NCI-H2196 treated with DMSO at 0.1 percent for 48 hours (cell line): ENCODE results near the gene CFAP74.

Experiments used
- DNase-seq: peaks from one replicate; lab custom pipeline; 2025; ENCODE audit not compliant: unreplicated experiment; lab: John Stamatoyannopoulos, UW

CFAP74 gene

DNA sequence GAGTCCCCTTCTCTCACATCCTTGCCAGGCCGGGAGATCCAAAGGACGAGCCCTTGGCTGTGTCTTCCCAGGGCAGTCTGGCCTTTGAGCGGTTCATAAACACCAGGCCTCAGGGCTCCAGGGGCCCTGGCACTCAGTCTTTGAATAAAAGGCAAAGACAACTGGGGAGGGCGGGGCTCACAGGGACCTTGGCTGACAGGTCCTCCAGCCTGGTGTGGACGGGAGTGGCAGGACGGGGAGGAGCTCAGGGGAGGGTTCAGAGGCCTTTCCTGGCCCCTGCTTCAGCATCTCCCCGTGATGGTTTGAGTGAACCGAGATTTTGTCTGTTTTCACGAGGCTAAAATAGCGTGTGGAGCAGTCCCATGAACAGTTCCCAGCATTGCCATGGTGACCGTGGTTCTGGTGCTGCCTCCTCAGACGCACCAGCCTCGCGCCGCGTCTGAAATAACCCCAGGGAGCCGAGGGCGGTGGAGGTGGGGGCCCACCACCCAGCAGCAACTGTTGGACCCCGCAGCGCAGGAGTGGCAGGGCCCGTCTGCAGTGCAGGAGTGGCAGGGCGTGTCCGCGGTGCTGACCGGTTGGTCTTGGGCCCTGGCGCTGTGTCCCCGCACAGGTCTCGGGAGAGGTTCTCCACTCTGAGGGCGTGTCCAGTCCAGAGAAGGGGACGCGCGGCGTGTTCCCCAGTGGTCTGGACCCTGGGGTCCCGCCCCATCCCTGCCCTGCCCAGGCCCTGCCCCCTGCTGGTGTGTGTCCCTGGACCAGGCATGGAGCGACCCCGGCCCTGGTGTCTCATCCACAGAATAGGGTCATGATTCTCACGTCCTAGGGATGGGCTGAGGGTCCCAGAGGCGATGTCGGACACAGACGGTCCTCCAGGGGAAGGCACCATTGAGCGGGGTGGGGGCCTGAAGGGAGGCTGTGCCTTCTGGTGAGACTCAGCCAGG is 39.5 kb upstream of the CFAP74 start:
- DNase-seq = no peak

DNA sequence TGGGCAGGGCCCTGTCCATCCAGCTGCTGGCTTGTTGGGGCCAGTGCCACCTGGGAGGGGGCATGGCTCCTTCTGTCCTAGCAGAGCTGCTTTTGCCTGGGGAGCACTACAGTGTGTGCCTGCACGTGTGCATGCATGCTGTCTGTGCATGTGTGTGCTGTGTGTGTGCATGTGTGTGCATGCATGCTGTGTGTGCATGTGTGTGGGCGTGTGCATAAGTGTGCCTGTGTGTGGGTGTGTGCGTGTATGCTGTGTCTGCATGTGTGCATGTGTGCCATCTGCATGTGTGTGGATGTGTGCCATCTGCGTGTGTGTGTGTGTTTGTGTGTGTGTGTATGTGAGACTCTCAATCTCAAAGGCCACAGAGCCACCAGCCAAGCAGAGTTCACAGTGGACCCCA is 38.3 kb upstream of the CFAP74 start:
- no peak for DNase-seq

DNA sequence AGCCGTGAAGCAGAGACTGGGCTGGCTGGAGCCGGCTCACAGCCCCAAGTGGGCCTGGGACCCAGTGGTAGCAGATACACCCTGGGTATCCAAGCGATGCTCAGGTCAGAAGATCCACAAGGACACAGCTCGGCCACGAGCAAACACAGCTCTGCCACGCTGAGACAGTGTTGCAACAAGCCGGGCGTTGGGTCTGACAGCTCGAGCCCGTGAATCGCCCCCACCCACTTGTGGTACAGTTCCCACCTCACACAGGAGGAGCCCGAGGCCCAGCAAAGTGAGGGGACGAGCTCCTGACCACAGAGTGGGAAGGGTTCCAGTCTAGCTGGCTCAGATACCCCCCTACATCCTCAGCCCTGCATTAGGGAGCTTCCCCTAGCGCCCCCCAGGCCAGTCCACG is 37.7 kb upstream of the CFAP74 start:
- no peak for DNase-seq

DNA sequence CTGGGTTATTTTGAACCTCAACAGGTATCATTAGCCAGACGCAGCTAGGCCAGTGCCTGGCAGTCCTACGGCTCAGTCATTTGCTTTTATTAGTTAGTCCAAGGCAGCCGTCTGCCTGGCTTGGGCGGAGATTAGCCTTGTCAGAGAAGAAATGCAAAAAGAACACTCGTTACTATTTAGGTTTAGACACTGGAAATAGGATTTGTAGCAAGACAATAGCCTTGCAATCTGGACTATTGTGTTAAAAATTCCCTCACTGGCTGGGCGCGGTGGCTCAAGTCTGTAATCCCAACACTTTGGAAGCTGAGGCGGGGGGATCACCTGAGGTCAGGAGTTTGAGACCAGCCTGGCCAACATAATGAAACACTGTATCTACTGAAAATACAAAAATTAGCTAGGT is 35.7 kb upstream of the CFAP74 start:
- no peak for DNase-seq

DNA sequence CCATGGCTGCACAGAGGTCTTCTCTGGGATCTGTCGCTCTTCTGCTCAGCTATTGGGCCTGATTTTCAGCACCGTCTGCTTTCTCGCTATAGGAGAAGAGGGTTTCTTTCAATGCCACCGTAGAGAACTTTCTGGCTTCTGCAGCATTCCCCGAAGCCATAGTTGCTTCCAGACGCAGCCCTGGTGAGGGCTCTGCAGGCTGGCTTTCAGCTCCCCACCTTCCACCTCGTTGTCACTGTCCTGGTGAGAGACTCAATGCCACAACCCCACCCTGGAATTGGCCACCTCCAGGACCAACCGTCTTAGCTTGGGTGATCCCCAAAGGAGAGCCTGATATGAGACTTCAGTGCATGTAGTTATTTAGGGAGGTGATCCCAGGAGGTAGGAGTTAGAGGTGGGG is 34.6 kb upstream of the CFAP74 start:
- DNase-seq = no peak

DNA sequence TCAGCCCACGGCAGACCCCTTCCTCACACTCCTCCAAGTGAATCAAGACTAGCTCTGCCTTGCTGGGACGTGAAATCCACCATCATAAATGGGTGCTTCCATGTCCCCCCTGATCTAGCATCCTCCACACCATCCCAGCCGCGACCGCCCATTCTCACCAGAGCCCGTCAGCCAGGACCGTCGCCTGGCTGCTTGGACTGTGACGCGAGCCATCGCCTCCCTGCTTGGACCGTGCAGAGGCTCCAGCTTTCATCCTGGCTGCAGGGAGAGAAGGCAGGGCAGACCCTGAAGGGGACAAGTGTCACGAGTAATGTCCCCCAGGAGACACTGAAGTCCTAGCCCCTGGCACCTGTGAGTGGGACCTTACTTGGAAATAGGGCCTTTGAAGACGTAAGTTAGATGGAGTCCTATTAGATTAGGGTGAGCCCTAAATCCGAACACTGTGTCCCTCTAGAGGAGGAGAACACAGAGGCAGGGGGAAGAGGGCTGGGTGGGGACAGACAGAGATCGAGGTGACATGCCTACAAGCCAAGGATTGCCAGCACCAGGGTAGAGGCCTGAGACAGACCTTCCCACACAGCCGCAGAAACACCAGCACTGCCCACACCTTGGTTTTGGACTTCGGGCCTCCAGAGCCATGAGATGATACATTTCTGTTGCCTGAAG is 33.9 kb upstream of the CFAP74 start:
- no peak for DNase-seq

DNA sequence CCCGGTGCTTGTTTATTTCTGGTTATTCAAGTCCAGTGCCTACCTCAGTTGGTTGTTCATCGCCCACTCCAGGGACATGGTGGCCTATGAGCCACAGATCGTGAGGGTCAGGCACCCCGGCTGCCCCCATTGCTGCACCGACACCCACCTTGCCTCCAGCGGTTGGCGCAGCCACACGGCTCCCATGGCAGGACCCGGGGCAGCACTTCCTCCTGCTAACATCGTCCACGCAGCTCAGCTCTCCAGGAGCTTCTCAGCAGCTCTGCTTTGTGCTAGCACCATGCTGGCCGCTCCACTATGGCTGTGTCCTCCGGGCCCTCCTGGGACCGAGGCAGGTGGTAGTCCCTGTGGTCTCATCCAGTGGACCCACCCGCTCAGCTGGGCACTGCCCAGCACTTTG is 32.7 kb upstream of the CFAP74 start:
- no peak for DNase-seq

DNA sequence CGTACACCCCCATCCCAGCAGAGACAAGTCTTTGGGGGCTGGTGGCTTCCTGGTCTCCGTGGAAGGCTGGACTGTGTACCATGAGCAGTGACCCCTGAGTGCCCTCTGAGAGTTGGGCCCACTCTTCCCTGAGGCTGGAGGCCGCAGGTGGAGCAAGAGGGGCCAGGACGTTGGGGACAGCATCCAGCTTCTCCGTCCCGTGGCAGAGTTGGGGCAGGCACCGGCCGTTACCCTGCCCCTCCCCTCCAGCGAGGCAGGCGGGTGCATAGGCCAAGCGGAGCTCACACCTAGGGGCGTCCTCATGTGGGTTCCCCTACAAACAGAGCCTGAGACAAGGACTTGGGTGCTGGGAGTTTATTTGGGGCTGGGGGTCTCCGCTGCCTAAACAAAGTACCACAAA is 29.6 kb upstream of the CFAP74 start:
- no peak for DNase-seq

DNA sequence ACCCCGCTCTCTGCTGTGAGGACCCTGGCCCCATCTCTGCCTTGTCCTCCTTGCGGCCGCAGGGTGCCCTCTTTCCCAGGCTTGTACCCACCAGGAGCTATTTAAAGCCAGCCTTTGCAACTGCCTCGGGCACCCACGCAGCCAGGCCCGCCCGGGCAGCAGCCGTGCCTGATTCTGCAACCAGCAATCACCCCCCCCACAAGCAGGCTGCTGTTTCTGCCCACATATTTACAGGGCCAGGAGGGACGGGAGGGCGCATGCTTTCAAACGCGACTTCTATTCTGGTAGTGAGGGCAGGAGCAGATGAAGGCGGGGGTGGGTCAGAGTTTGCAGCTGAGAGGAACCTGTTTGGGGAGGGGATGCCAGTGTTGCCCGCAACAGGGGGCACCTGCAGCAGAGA is 29.2 kb upstream of the CFAP74 start:
- no peak for DNase-seq

DNA sequence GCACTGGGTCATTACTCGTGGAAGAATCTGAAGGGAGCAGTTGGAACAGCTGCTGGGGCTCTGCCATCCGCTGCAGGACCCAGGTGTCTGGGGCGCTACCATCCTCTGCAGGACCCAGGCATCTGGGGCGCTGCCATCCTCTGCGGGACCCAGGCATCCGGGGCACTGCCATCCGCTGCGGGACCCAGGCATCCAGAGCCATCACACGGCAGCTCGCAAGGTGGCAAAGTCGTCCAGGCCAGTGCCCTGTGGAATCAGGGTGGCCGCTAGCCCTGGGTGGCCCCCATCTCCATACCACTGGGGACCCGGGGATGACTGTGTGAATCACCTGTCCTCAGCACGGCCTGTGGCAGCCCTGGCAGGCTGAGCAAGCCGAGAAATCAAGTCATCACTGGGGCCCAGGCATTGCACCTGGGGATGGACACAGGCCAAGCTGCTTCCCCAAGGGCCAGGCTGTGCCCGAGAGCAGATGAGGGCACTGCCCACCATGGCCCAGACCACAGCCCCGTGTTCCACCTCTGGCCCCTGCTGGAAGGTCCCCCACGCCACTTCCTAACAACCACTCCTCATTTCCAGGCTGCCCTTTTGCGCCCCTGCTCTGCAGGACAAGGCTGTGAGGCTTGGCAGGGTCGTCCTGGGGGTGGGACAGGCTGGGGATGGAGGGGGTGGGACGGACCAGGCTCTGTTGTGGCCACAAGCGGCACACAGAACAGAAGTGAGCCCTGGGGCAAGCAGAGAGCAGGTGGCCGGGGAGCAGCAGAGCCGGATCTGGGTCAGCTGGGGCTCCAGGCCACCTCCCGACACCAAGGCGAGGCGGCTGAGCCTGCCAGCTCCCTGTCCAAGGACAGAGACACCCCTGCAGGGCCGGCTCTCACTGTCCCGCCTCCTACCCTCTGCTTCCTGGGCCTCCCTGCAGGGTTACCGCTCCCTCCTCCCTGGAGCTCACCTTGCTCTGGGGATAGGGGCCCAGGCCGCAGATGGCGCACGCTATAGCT is 28.3 kb upstream of the CFAP74 start:
- no peak for DNase-seq

DNA sequence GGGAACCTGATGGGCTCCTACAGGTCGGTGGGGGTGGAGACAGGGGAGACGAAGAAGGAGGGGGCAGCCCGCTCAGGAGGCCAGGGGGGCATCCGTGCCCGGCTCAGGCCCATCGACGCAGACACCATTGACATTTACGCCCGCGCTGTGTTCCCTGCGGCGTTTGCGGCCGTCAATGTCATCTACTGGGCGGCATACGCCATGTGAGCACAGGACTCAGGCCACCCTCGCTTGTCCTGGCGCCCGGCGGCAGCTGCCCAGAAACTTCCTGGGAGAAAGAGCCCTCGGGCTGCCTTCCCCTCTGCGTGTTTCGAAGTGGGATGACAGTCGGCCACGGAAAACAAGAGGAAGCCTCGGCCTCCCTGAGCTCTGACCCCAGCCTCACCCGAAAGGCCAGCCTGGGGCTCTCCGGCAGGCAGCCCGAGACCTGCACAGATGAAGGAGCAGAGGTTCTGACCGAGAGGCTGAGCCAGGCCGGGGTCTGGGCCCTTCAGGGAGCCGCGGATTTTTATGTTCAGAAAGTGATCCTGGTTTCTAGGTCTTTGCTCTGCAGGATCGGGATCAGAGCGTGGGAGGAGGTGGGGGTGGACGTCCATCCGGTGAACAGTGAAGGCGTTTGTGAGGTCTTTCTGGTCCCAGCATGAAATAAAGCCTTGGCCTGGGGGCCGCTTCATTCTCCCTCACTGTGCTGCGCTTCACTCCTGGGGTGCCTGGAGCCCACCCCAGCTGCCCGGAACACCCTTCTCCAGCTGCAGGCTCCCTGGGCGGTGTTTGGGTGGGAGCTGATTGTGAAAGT is 26.7 kb upstream of the CFAP74 start:
- no peak for DNase-seq

DNA sequence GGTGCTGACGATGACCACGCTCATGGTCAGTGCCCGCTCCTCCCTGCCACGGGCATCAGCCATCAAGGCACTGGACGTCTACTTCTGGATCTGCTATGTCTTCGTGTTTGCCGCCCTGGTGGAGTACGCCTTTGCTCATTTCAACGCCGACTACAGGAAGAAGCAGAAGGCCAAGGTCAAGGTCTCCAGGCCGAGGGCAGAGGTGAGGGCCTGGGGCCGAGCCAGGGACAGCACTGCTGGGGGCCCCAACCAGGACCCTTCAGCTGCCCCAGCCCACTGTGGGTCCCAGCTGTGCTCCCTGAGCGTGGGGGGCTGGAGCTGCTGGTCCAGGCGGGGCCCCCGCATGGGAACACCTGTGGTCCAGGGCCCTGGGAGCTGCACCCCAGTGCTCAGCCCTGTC is 26.0 kb upstream of the CFAP74 start:
- DNase-seq = no peak

DNA sequence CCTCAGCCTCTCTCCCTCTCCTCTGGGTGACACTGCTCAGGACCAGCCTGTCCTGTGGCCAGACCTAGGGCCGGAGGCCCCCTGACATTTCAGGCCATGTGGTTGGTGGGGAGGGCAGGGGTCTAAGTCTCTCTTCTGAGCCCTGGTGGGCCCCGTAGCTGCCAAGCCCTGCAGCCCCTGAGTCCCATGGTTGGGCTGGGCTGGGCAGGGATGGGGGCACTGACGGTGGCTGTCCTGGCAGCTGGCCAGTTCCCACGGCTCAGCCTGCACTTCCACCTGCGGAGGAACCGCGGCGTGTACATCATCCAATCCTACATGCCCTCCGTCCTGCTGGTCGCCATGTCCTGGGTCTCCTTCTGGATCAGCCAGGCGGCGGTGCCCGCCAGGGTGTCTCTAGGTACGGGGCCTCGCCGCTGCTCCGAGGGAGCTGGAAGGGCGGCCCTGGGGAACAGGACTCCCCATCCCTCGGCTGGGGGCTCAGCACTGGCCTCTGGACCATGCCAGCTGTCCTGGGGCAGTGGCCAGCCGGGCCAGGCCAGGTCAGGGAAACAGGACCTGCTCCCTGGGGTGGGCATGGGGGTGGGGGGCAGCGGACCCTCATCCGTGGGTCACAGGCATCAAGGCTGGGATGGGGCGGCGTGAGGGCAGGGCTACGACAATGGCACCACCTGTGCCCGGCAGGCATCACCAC is 25.4 kb upstream of the CFAP74 start:
- no peak for DNase-seq

DNA sequence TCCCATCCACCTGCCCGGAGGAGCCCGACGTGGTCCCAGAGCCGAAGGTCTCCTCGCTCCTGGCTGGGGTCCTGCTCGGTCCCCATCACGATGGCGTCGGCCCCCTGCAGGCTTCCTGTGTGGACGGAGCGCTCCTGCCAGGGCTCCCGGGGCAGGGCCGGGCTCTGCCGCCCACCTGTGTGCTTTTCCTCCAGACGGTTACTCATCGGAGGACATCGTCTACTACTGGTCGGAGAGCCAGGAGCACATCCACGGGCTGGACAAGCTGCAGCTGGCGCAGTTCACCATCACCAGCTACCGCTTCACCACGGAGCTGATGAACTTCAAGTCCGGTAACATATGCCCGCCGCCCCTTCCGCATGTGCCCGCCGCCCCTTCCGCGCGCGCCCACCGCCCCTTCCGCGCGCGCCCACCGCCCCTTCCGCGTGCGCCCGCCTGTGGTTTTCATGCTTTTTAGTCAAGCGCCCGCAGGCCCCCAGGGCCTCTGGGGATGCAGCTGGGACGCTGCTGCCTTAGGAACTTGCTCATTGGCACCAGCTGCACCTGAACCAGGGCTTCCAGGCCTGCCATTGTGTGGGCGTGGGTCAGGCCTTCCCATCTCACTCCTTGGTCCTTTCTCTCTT is 24.5 kb upstream of the CFAP74 start:
- no peak for DNase-seq

DNA sequence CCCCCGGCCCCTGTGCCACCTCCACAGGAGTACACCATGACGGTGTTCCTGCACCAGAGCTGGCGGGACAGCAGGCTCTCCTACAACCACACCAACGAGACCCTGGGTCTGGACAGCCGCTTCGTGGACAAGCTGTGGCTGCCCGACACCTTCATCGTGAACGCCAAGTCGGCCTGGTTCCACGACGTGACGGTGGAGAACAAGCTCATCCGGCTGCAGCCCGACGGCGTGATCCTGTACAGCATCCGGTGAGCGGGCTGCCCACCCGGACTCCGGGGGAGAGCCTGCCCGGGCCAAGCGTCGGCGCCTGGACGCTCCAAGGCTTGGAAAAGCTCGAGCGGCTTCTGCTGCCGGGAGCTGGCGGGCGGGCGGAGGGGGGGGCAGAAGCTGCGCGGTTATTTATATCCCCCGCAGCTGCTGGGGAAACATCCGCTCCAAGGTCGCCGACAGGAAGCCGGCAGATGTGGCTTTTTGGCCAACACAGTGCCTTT is 21.9 kb upstream of the CFAP74 start:
- DNase-seq = no peak

DNA sequence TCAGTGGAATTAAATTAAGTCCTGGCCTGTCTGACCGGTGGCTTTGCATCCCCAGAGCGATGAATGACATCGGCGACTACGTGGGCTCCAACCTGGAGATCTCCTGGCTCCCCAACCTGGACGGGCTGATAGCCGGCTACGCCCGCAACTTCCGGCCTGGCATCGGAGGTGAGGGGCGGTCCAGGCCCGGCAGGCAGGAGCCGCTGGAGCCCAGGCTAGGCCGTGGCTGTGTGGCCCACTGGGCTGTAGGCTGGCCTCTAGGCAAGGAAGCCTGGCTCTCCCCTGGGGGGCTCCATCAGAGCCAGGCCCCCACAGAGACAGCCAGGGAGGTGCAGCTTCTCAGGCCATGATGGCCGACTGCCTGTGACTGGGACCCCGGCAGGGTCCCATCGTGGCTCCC is 21.3 kb upstream of the CFAP74 start:
- no peak for DNase-seq

DNA sequence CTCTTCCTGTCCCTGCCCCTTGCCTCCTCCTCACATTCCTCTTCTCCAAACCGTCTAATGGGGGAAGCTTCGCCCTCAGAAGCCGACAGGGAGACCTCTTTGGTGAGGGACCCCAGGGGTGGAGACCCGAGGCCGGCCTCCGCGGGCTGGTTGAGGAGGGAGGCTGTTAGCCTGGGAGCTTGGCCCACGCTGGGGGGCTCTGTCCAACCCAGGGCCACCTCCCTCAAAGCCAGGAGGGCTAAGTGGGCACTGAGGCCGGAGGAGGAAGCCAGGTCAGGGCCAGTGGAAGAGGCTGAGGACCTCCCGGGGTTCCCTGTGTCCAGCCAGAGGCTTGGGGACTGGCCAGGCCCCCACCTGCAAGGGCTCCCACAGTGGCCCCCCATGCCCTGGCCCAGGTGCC is 20.9 kb upstream of the CFAP74 start:
- DNase-seq = no peak

DNA sequence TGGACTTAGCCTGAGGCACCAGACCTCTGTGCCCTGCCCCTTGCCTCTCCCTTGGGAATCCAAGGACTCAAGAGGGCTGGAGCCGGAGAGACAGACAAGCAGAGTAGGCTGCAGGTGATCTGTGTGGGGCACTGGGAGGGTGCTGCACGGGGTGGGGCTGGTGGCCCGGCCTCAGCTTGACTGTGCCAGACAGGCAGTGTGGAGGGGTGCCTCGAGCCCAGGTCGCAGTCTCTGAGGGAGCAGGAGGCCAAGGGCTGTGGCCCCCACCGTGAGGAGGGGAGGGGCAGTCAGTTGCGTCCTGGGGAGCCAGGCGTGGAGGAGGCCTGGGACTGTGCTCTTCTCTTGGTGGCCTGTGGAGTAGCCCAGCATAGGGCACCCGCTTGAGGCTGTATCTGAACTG is 19.6 kb upstream of the CFAP74 start:
- no peak for DNase-seq

DNA sequence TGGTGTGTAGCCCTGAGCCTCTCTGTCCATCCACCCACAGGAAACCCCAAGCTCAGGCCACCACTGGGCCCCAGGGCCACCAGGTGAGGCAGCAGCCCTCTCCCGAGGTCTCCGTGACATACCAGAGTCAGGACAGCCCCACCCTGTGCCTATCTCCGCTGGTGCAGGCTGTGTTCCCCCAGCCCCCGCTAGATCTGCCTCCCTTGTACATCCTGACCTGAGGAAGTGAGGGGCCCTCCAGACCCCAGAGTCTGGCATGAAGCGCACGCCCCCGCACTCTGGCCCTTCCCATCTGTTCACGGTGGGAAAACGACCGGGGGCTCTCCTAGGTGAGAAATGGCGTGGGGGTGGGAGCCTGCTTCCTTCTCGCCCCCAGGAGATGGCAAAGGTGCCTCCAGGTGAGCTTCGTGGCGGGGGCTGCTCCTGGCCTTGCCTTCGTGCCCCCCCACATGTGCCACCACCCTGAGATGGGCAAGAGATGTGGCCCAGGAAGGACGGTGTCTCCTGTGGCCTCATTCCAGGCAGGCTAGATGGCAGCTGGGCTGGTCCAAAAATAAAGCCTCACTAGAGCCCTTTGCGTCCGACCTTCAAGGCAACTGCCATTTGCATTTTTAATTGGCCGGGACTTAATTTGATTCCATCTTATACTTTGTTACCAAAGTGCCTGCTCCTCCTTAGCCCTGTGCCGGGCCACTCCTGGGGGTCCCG is 18.6 kb upstream of the CFAP74 start:
- no peak for DNase-seq
